Measurements from ENCODE around the gene SMS. TPM values are rescaled to one million over a fixed set of nuclear protein-coding genes. Genes with fewer than 3 reads are reported as not detected.

SMS gene
- total RNA-seq, 4 donors from 2014 or later = 6.4 to 84.3 (median 37.8) TPM

- no peaks in the 10 kb centered on the region for H3K9me3 ChIP-seq
- no peak for TF ChIP-seq POLR2A (IDR thresholded peaks at IDR 0.05)
- TF ChIP-seq, protein P1, sequence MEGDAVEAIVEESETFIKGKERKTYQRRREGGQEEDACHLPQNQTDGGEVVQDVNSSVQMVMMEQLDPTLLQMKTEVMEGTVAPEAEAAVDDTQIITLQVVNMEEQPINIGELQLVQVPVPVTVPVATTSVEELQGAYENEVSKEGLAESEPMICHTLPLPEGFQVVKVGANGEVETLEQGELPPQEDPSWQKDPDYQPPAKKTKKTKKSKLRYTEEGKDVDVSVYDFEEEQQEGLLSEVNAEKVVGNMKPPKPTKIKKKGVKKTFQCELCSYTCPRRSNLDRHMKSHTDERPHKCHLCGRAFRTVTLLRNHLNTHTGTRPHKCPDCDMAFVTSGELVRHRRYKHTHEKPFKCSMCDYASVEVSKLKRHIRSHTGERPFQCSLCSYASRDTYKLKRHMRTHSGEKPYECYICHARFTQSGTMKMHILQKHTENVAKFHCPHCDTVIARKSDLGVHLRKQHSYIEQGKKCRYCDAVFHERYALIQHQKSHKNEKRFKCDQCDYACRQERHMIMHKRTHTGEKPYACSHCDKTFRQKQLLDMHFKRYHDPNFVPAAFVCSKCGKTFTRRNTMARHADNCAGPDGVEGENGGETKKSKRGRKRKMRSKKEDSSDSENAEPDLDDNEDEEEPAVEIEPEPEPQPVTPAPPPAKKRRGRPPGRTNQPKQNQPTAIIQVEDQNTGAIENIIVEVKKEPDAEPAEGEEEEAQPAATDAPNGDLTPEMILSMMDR (IDR thresholded peaks at IDR 0.05) = no peak
- intact Hi-C loops (cut with DNase I; ENCODE audit: low total_unique reads) = no loop called here
These were observed 46.1 kb downstream of the SMS start for GRCh38 chrX:21986596-21986995.

GRCh38 chrX:21989384-21989783, 48.9 kb downstream of the SMS start:
- H3K4me3 ChIP-seq = no peak overlapping the region
- H3K36me3 ChIP-seq = no peaks in the 10 kb centered on the region
- H3K27ac ChIP-seq = no peak overlapping the region
- intact Hi-C loops (cut with DNase I; ENCODE audit: low total_unique reads) = no loop called here
- no peaks in the 10 kb centered on the region for H3K27me3 ChIP-seq
- H3K9me3 ChIP-seq = no peaks in the 10 kb centered on the region
- DNase-seq = no peak
- no peaks in the 10 kb centered on the region for H3K4me1 ChIP-seq
- TF ChIP-seq, protein P1 (IDR thresholded peaks at IDR 0.05) = no peak
- TF ChIP-seq POLR2A (IDR thresholded peaks at IDR 0.05) = no peak

More at GRCh38 chrX:21986596-21986995, 46.1 kb downstream of the SMS start:
- no peaks in the 10 kb centered on the region for H3K4me1 ChIP-seq
- no peak for DNase-seq
- H3K36me3 ChIP-seq = no peaks in the 10 kb centered on the region
- no peak overlapping the region for H3K27ac ChIP-seq
- no peak overlapping the region for H3K4me3 ChIP-seq
- H3K27me3 ChIP-seq = no peaks in the 10 kb centered on the region

DNA sequence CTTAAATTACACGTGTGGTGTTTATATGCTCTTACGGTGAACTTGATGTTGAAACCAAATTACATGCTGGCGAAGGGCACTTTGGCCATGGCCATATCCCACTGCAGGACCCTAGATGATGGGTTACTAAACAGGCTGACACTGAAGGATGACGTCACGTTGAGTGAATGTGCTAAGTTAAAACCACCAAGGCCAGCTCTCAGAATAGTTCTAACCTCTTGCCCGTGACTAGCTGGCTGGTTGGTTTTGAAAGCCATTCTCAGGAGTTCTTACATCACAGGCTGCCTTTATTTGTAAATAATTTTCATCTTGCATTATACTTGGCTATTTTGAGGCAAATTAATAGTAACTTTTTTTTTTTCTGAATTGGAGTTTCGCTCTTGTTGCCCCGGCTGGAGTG, 50.3 kb downstream of the SMS start:
- no peak for DNase-seq
- Histone ChIP-seq H3K27me3 (no peaks in the 10 kb centered on the region), H3K4me1 (no peaks in the 10 kb centered on the region), H3K4me3 (no peak overlapping the region), H3K36me3 (no peaks in the 10 kb centered on the region), H3K27ac (no peak overlapping the region), H3K9me3 (no peaks in the 10 kb centered on the region)
- TF ChIP-seq POLR2A (IDR thresholded peaks at IDR 0.05) = no peak
- TF ChIP-seq, protein P1 (IDR thresholded peaks at IDR 0.05) = no peak
- intact Hi-C loops (cut with DNase I; ENCODE audit: low total_unique reads) = no loop called here

DNA sequence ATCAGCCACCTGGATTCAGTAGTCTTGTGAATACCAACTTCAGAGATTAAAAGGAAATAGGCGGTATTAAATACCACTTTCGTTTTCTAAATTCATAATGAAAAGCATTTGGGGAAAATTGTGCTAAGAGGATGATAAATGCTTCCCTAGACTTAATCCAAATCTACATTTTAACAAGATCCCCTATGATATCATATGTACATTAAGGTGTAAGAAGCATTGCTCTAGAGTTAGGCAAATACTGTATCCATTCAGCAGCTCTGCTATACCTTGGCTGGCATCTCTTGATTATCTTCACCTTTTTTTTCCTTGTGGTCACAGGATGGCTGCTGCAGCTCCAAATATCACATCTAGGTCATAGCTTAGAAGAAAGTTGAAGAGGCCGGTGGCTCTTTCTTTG, 51.0 kb downstream of the SMS start:
- intact Hi-C loops (cut with DNase I; ENCODE audit: low total_unique reads) = no loop called here

DNA sequence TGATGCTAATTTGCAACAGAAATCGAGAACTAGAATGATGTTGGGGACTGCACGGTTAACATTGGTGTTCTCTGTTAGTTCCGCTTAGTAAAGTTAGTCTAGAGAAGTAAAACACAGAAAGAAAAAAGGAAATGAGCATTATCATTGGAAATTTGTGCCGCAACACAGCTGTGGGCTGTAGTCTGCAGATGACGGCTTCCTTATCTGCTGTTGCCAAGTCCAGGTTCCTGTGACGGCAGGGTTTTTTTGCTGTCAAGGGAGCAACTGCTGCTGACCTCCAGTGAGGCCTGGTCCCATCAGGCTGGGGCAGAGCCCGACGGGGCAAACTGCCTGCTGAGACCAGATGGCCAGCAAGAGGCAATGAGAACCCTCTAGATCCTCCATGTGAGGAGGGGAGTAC, 52.8 kb downstream of the SMS start:
- H3K4me1 ChIP-seq = no peaks in the 10 kb centered on the region
- TF ChIP-seq, protein P1 (IDR thresholded peaks at IDR 0.05) = no peak
- TF ChIP-seq POLR2A (IDR thresholded peaks at IDR 0.05) = no peak

More for the DNA sequence above, 51.0 kb downstream of the SMS start:
- TF ChIP-seq, protein P1 (IDR thresholded peaks at IDR 0.05) = no peak
- TF ChIP-seq POLR2A (IDR thresholded peaks at IDR 0.05) = no peak
- H3K27me3 ChIP-seq = no peaks in the 10 kb centered on the region
- no peak for DNase-seq
- H3K27ac ChIP-seq = no peak overlapping the region
- no peaks in the 10 kb centered on the region for H3K36me3 ChIP-seq
- no peaks in the 10 kb centered on the region for H3K4me1 ChIP-seq
- H3K4me3 ChIP-seq = no peak overlapping the region
- no peaks in the 10 kb centered on the region for H3K9me3 ChIP-seq

More for the DNA sequence above, 52.8 kb downstream of the SMS start:
- DNase-seq = no peak
- H3K4me3 ChIP-seq = no peak overlapping the region
- no peaks in the 10 kb centered on the region for H3K36me3 ChIP-seq
- H3K27ac ChIP-seq = no peak overlapping the region
- intact Hi-C loops (cut with DNase I; ENCODE audit: low total_unique reads) = no loop called here
- H3K27me3 ChIP-seq = no peaks in the 10 kb centered on the region
- H3K9me3 ChIP-seq = no peaks in the 10 kb centered on the region

Data from uterus (tissue), 4 donors.